ENCODE measurements around the gene GAS6.

GRCh38 chr13:113827021-113827420, 36.9 kb downstream of the GAS6 start:
- TF ChIP-seq CTCF (IDR thresholded peaks at IDR 0.05; ENCODE audit: poor library complexity, severe bottlenecking) = no peak
- TF ChIP-seq TAF1 (IDR thresholded peaks at IDR 0.05; ENCODE audit: low read depth) = no peak
- no peak for TF ChIP-seq RAD21 (conservative IDR thresholded peaks at IDR 0.05)
- no peak for TF ChIP-seq SMC3 (conservative IDR thresholded peaks at IDR 0.05; ENCODE audit: poor library complexity)
- TF ChIP-seq POLR2AphosphoS5 (IDR thresholded peaks at IDR 0.05) = no peak
- no peak for TF ChIP-seq EZH2 (IDR thresholded peaks at IDR 0.05; ENCODE audit: borderline replicate concordance, insufficient read depth, low read length, poor library complexity, severe bottlenecking)
- no peak for TF ChIP-seq REST (IDR thresholded peaks at IDR 0.05; ENCODE audit: borderline replicate concordance)
- TF ChIP-seq EP300 (conservative IDR thresholded peaks at IDR 0.05; ENCODE audit: poor library complexity, severe bottlenecking) = no peak
- TF ChIP-seq MXI1 (conservative IDR thresholded peaks at IDR 0.05; ENCODE audit: poor library complexity, severe bottlenecking) = no peak
